22Rv1 (cell line): ENCODE measurements around the gene FAM227B.
"Not testable (repeated sequence)": the region's sequence is repeated elsewhere in the genome, so short reads cannot be mapped to it uniquely, and the experiment has no call there.

Experiments used
- H3K27ac ChIP-seq: fragments of 450-650 bp; 2 replicates; pipeline ENCODE4 v1.5.1; 2017
- CTCF ChIP-seq: fragments of 450-650 bp; IDR thresholded peaks from 2 replicates; pipeline ENCODE4 v1.5.1; 2017; ENCODE audit warnings: mild to moderate bottlenecking
- ZFX ChIP-seq: fragments of 450-650 bp; IDR thresholded peaks from 2 replicates; pipeline ENCODE4 v1.6.1; 2017; ENCODE audit warnings: antibody characterized with exemption, borderline replicate concordance

Gene FAM227B

GRCh38 chr15:49620658-49621368, at the start of gene FAM227B, which contains the start of gene DTWD1:
FAM227B (minus strand) TSS chr15:49620818; CDS start chr15:49615171, 5,647 bp downstream.
DTWD1 (plus strand) TSS chr15:49621048; CDS start chr15:49625168, 4,120 bp downstream.
- TF ChIP-seq CTCF (no peak), ZFX (no peak)
- peak within 1 kb of the TSS; percentile 73 for H3K27ac ChIP-seq

GRCh38 chr15:49669288-49669687, 48.7 kb upstream of the FAM227B start:
- no peak overlapping the region for H3K27ac ChIP-seq
- TF ChIP-seq CTCF = no peak
- TF ChIP-seq ZFX = no peak

- not testable (repeated sequence) for H3K27ac ChIP-seq
These were observed 45.9 kb upstream of the FAM227B start for GRCh38 chr15:49666486-49666885.

- no peak for TF ChIP-seq CTCF
- no peak for TF ChIP-seq ZFX
- no peak overlapping the region for H3K27ac ChIP-seq
These were observed 44.1 kb upstream of the FAM227B start for GRCh38 chr15:49664716-49665115.

- no peak overlapping the region for H3K27ac ChIP-seq
- TF ChIP-seq ZFX (no peak), CTCF (no peak)
These were observed 36.1 kb upstream of the FAM227B start for GRCh38 chr15:49656734-49657133.

- no peak overlapping the region for H3K27ac ChIP-seq
- TF ChIP-seq CTCF (no peak), ZFX (no peak)
These were observed 32.3 kb upstream of the FAM227B start for GRCh38 chr15:49652922-49653321.

- no peak overlapping the region for H3K27ac ChIP-seq
- TF ChIP-seq ZFX (no peak), CTCF (no peak)
These were observed 30.1 kb upstream of the FAM227B start for GRCh38 chr15:49650676-49651075.

GRCh38 chr15:49649987-49650386, 29.4 kb upstream of the FAM227B start:
- no peak overlapping the region for H3K27ac ChIP-seq
- no peak for TF ChIP-seq CTCF
- TF ChIP-seq ZFX = no peak
